HepG2 (cell line): Measurements from ENCODE around the gene BTF3L4. TPM values are rescaled to one million over a fixed set of nuclear protein-coding genes. Genes with fewer than 3 reads are reported as not detected.
"Not testable (repeated sequence)": the region's sequence is repeated elsewhere in the genome, so short reads cannot be mapped to it uniquely, and the experiment has no call there.

Experiments
- ATAC-seq: fragments of 200-7000 bp; cut with Tn5 transposase; 3 replicates; pipeline ENCODE4 v1.9.1; 2020; ENCODE audit warnings: mild to moderate bottlenecking, moderate library complexity
- BruUV-seq: library from RNA; stranded (reverse); fragments of 400-500 nt; replicated peaks from 2 replicates; lab custom pipeline; 2021; lab: Mats Ljungman, UMichigan
- CTCF ChIA-PET: fragments of 300-600 bp; formaldehyde crosslinking; extraction: SDS; loops from one replicate; lab custom pipeline; 2021; ENCODE audit warnings: low total read pairs, inconsistent platforms, low intra/inter-chr PET ratio; lab: Yijun Ruan, JAX
- POLR2A ChIA-PET: fragments of 350-600 bp; sonication (Branson Sonifier 250); formaldehyde crosslinking; loops from one replicate; lab custom pipeline; 2020; ENCODE audit warnings: antibody characterized with exemption, inconsistent platforms; lab: Yijun Ruan, JAX
- DNase-seq: peaks from one replicate; pipeline ENCODE4 v3.0.0-alpha.2; 2015; ENCODE audit warnings: low spot score
- FAIRE-seq: peaks from 3 replicates; lab custom pipeline; 2011; peaks lifted over from hg19 to GRCh38; lab: Jason Lieb, UNC
- H2AFZ ChIP-seq: one replicate; pipeline ENCODE4 v1.6.1; 2011; ENCODE audit warnings: low read length, inconsistent platforms
- H3K27ac ChIP-seq: fragments of 300-600 bp; 3 replicates; pipeline ENCODE4 v1.8.0; 2011; ENCODE audit warnings: mixed run types, mild to moderate bottlenecking, mixed read lengths, low read length, inconsistent platforms; ENCODE audit not compliant: insufficient read depth; ENCODE audit errors: extremely low read length
- H3K27me3 ChIP-seq, 2 experiments: fragments of 200-600 bp in 1 of 2; 2 replicates in 1 of 2; 3 replicates in 1 of 2; pipeline versions ENCODE4 v1.6.0 to v1.8.0; 2011; ENCODE audit warnings: low read length in 2 of 2, mild to moderate bottlenecking in 2 of 2, moderate library complexity in 2 of 2, inconsistent platforms in 1 of 2; ENCODE audit not compliant: insufficient read depth in 2 of 2, control insufficient read depth in 1 of 2
- H3K36me3 ChIP-seq, 2 experiments: fragments of 200-600 bp in 1 of 2; replicated peaks in 1 of 2; 2 replicates in 1 of 2; 3 replicates in 1 of 2; pipeline versions ENCODE4 v1.5.1 to v1.8.0; 2011; ENCODE audit warnings: low read length in 2 of 2, inconsistent platforms in 1 of 2; ENCODE audit not compliant: insufficient read depth in 2 of 2, control insufficient read depth in 1 of 2
- H3K4me1 ChIP-seq: 2 replicates; pipeline ENCODE4 v1.5.1; 2012; ENCODE audit warnings: low read length, inconsistent platforms; ENCODE audit not compliant: insufficient read depth
- H3K4me2 ChIP-seq: 2 replicates; pipeline ENCODE4 v1.6.0; 2011; ENCODE audit warnings: low read depth, low read length, inconsistent platforms
- H3K4me3 ChIP-seq, 3 experiments: fragments of 200-600 bp in 1 of 3; sonication (generic), shearing (Covaris generic) in 1 of 3; replicated peaks in 1 of 3; 2 replicates each; pipeline ENCODE4 v1.5.1; 2011 to 2016; ENCODE audit warnings: low read length in 3 of 3, inconsistent platforms in 2 of 3, low read depth in 2 of 3, mild to moderate bottlenecking in 2 of 3, control low read depth in 1 of 3, mixed read lengths in 1 of 3; ENCODE audit not compliant: insufficient read depth in 1 of 3
- H3K79me2 ChIP-seq: one replicate; pipeline ENCODE4 v1.6.1; 2011; ENCODE audit warnings: low read length, inconsistent platforms; ENCODE audit not compliant: insufficient read depth
- H3K9ac ChIP-seq: 2 replicates; pipeline ENCODE4 v1.6.0; 2011; ENCODE audit warnings: mild to moderate bottlenecking, low read depth, low read length, inconsistent platforms; ENCODE audit not compliant: insufficient read depth
- H3K9me3 ChIP-seq: 2 replicates; pipeline ENCODE4 v1.5.1; 2012; ENCODE audit warnings: mild to moderate bottlenecking, low read length
- H4K20me1 ChIP-seq: 2 replicates; pipeline ENCODE4 v1.6.0; 2011; ENCODE audit warnings: inconsistent platforms, mild to moderate bottlenecking, low read length, moderate library complexity; ENCODE audit not compliant: insufficient read depth
- HOXA9 ChIP-seq: sonication (generic); formaldehyde crosslinking; IDR thresholded peaks from 2 replicates; pipeline ENCODE4 v1.8.1; 2022; ENCODE audit warnings: missing genetic modification reagents, mild to moderate bottlenecking, moderate library complexity, borderline replicate concordance
- MIER2 ChIP-seq: IDR thresholded peaks from 2 replicates; pipeline ENCODE4 v1.6.1; 2016; ENCODE audit warnings: missing biosample characterization, missing genetic modification reagents
- RELA ChIP-seq: sonication (generic); formaldehyde crosslinking; IDR thresholded peaks from 2 replicates; pipeline ENCODE4 v1.4.0; 2020; ENCODE audit warnings: missing genetic modification reagents
- YY1 ChIP-seq: IDR thresholded peaks from 2 replicates; pipeline ENCODE4 v1.6.1; 2011; ENCODE audit warnings: low read length, low read depth, moderate library complexity, mild to moderate bottlenecking; ENCODE audit not compliant: insufficient read depth, insufficient replicate concordance
- ZNF879 ChIP-seq: sonication (generic); formaldehyde crosslinking; IDR thresholded peaks from 2 replicates; pipeline ENCODE4 v1.8.1; 2023; ENCODE audit warnings: missing genetic modification reagents
- WGBS: methylation state at CpG from one replicate; pipeline ENCODE4 v1.1.6; 2017; ENCODE audit warnings: low lambda C conversion rate; 5-methylcytosine and 5-hydroxymethylcytosine counted together
- in situ Hi-C: cut with HindIII; loops from 2 replicates; pipeline ENCODE4 v1.10.0; 2017; ENCODE audit warnings: low pct_unique_long_range_greater_than_20kb; ENCODE audit not compliant: extremely low pct_ligation_motif_present
- intact Hi-C: fragments of 100-400 bp; cut with micrococcal nuclease; formaldehyde crosslinking; loops from one replicate; pipeline ENCODE4 v1.10.0; 2022; ENCODE audit not compliant: unreplicated experiment
- polyA plus RNA-seq, 8 experiments: library from polyadenylated mRNA; depleted of rRNA in 3 of 8; stranded (reverse) in 7 of 8; unstranded in 1 of 8; fragments of >200 nt; fragmentation: Illumina TruSeq in 4 of 8; extraction: Trizol in 4 of 8; gene quantifications; 2 replicates each; pipeline versions ENCODE4 v1.2.1 to v1.2.3, GENCODE V29; 2011 to 2016; ENCODE audit warnings: low read depth in 4 of 8, missing spikeins in 1 of 8, mixed read lengths in 1 of 8; ENCODE audit not compliant: insufficient read depth in 1 of 8
- total RNA-seq, 5 experiments: library from RNA; depleted of rRNA; stranded (reverse); fragments of >200 nt; fragmentation: Illumina TruSeq; extraction: Trizol; gene quantifications; 2 replicates each; pipeline ENCODE4 v1.2.3, GENCODE V29; 2016; ENCODE audit warnings: low read depth in 1 of 5
- TF ChIP-seq, protein P1 (sequence below): sonication (generic); formaldehyde crosslinking; IDR thresholded peaks from one replicate; pipeline ENCODE4 v1.5.1; 2020; ENCODE audit warnings: mild to moderate bottlenecking, missing genetic modification reagents; ENCODE audit errors: not compliant biosample characterization
- TF ChIP-seq, protein P2 (sequence below): sonication (generic); formaldehyde crosslinking; IDR thresholded peaks from 2 replicates; pipeline ENCODE4 v1.4.0; 2020; ENCODE audit warnings: missing genetic modification reagents, mild to moderate bottlenecking, borderline replicate concordance

BTF3L4 gene
- total and polyA plus RNA-seq, 2 of the 13 experiments (the other 11 are each of a cell fraction or from before 2014, with no cell fraction given): 59.0 to 74.3 TPM

GRCh38 chr1:52072291-52072690 is 16.2 kb downstream of the BTF3L4 start (continued):
- TF ChIP-seq, protein P1, sequence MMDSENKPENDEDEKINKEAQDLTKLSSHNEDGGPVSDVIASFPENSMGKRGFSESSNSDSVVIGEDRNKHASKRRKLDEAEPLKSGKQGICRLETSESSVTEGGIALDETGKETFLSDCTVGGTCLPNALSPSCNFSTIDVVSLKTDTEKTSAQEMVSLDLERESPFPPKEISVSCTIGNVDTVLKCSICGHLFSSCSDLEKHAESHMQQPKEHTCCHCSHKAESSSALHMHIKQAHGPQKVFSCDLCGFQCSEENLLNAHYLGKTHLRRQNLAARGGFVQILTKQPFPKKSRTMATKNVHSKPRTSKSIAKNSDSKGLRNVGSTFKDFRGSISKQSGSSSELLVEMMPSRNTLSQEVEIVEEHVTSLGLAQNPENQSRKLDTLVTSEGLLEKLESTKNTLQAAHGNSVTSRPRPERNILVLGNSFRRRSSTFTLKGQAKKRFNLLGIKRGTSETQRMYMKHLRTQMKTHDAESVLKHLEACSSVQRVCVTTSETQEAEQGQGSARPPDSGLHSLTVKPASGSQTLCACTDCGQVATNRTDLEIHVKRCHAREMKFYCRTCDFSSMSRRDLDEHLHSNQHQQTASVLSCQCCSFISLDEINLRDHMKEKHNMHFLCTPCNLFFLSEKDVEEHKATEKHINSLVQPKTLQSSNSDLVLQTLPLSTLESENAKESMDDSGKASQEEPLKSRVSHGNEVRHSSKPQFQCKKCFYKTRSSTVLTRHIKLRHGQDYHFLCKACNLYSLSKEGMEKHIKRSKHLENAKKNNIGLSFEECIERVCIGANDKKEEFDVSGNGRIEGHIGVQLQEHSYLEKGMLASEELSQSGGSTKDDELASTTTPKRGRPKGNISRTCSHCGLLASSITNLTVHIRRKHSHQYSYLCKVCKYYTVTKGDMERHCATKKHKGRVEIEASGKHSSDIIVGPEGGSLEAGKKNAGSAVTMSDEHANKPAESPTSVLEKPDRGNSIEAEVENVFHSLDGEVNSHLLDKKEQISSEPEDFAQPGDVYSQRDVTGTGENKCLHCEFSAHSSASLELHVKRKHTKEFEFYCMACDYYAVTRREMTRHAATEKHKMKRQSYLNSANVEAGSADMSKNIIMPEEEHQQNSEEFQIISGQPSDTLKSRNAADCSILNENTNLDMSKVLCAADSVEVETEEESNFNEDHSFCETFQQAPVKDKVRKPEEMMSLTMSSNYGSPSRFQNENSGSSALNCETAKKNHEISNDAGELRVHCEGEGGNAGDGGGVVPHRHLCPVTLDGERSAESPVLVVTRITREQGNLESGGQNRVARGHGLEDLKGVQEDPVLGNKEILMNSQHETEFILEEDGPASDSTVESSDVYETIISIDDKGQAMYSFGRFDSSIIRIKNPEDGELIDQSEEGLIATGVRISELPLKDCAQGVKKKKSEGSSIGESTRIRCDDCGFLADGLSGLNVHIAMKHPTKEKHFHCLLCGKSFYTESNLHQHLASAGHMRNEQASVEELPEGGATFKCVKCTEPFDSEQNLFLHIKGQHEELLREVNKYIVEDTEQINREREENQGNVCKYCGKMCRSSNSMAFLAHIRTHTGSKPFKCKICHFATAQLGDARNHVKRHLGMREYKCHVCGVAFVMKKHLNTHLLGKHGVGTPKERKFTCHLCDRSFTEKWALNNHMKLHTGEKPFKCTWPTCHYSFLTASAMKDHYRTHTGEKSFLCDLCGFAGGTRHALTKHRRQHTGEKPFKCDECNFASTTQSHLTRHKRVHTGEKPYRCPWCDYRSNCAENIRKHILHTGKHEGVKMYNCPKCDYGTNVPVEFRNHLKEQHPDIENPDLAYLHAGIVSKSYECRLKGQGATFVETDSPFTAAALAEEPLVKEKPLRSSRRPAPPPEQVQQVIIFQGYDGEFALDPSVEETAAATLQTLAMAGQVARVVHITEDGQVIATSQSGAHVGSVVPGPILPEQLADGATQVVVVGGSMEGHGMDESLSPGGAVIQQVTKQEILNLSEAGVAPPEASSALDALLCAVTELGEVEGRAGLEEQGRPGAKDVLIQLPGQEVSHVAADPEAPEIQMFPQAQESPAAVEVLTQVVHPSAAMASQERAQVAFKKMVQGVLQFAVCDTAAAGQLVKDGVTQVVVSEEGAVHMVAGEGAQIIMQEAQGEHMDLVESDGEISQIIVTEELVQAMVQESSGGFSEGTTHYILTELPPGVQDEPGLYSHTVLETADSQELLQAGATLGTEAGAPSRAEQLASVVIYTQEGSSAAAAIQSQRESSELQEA (CRISPR knock-in tag): no peak
- TF ChIP-seq HOXA9 (CRISPR knock-in tag) (no peak), ZNF879 (CRISPR knock-in tag) (no peak), YY1 (no peak), RELA (no peak), MIER2 (no peak)
- TF ChIP-seq, protein P2, sequence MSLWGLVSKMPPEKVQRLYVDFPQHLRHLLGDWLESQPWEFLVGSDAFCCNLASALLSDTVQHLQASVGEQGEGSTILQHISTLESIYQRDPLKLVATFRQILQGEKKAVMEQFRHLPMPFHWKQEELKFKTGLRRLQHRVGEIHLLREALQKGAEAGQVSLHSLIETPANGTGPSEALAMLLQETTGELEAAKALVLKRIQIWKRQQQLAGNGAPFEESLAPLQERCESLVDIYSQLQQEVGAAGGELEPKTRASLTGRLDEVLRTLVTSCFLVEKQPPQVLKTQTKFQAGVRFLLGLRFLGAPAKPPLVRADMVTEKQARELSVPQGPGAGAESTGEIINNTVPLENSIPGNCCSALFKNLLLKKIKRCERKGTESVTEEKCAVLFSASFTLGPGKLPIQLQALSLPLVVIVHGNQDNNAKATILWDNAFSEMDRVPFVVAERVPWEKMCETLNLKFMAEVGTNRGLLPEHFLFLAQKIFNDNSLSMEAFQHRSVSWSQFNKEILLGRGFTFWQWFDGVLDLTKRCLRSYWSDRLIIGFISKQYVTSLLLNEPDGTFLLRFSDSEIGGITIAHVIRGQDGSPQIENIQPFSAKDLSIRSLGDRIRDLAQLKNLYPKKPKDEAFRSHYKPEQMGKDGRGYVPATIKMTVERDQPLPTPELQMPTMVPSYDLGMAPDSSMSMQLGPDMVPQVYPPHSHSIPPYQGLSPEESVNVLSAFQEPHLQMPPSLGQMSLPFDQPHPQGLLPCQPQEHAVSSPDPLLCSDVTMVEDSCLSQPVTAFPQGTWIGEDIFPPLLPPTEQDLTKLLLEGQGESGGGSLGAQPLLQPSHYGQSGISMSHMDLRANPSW (CRISPR knock-in tag): no peak

DNA sequence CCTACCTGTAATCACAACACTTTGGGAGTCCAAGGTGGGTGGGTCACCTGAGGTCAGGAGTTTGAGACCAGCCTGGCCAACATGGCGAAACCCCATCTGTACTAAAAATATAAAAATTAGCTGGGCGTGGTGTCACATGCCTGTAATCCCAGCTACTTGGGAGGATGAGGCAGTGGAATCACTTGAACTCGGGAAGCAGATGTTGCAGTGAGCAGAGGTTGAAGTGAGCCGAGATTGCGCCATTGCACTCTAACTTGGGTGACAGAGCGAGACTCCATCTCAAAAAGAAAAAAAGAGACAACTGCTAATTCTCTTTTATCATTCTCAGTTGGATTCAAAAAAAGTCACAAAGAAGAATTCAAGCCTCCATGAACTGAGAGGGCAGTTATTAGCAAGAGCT is 21.2 kb downstream of the BTF3L4 start:
- DNase-seq, H3K4me3 ChIP-seq, H3K4me2 ChIP-seq, intact Hi-C loops, FAIRE-seq, H3K9ac ChIP-seq, BruUV-seq, H4K20me1 ChIP-seq, H2AFZ ChIP-seq, H3K27me3 ChIP-seq, ATAC-seq, CTCF ChIA-PET, in situ Hi-C loops, H3K9me3 ChIP-seq: not testable (repeated sequence)
- Histone ChIP-seq H3K79me2 (peaks cover 34% of the 10 kb centered on the region), H3K36me3 (peaks cover 10 to 28% of the 10 kb centered on the region in 2 experiments; a peak in 4 of 5 replicates), H3K4me1 (peaks cover 55% of the 10 kb centered on the region), H3K27ac (peak overlapping the region; percentile 21)
- WGBS: 94% methylated on average over 6 of the region's 6 CpGs
- POLR2A ChIA-PET: interaction anchor here (1.1 kb wide), 1 partner anchor 21 kb away, joined by 3 read pairs; the partner anchor contains the start of gene BTF3L4
